Testis (tissue), 3 donors: ENCODE measurements around the gene ARRB2. TPM values are rescaled to one million over a fixed set of nuclear protein-coding genes. Genes with fewer than 3 reads are reported as not detected.

Experiments
- DNase-seq: peaks from one replicate; pipeline ENCODE4 v3.0.0-alpha.2; 2019
- H3K27ac ChIP-seq, 2 donors: fragments of 200-600 bp; sonication (generic); one replicate each; pipeline ENCODE4 v1.5.1; 2019
- H3K27me3 ChIP-seq: fragments of 200-600 bp; sonication (generic); one replicate; pipeline ENCODE4 v1.5.1; 2019
- H3K36me3 ChIP-seq: fragments of 200-600 bp; sonication (generic); one replicate; pipeline ENCODE4 v1.5.1; 2017; ENCODE audit warnings: low read depth; ENCODE audit errors: missing control alignments
- H3K4me1 ChIP-seq: fragments of 200-600 bp; sonication (generic); one replicate; pipeline ENCODE4 v1.5.1; 2019
- H3K4me3 ChIP-seq, 2 donors: fragments of 200-600 bp; sonication (generic); one replicate each; pipeline ENCODE4 v1.5.1; 2017 to 2019
- H3K9me3 ChIP-seq: fragments of 200-600 bp; sonication (generic); one replicate; pipeline ENCODE4 v1.5.1; 2017
- POLR2A ChIP-seq: fragments of 450-650 bp; IDR thresholded peaks from one replicate; pipeline ENCODE4 v1.6.1; 2017; ENCODE audit warnings: antibody characterized with exemption, mild to moderate bottlenecking, moderate library complexity
- WGBS, 2 donors: methylation state at CpG; one replicate each; pipeline ENCODE4 v1.1.5; 2018; 5-methylcytosine and 5-hydroxymethylcytosine counted together
- intact Hi-C: fragments of 100-400 bp; cut with DNase I; formaldehyde crosslinking; loops from one replicate; pipeline ENCODE4 v1.15.1; 2023; ENCODE audit warnings: low total_unique reads
- polyA plus RNA-seq: library from polyadenylated mRNA; stranded (reverse); fragments of 350-450 nt; fragmentation: Illumina TruSeq; extraction: RNeasy Lipid Tissue Mini Kit (QIAGEN cat#74804); gene quantifications from one replicate; pipeline ENCODE4 v1.2.3, GENCODE V29; 2014; ENCODE audit warnings: low read depth, low replicate concordance; ENCODE audit not compliant: insufficient read depth
- total RNA-seq, 2 donors: library from RNA; depleted of rRNA; stranded (reverse); fragments of >200 nt; gene quantifications; one replicate each; pipeline ENCODE4 v1.2.3, GENCODE V29; 2016
- TF ChIP-seq, protein P1 (sequence below), 3 experiments: fragments of 450-650 bp in 2 of 3; fragments of 200-600 bp in 1 of 3; sonication (generic) in 1 of 3; IDR thresholded peaks; one replicate each; pipeline ENCODE4 v1.5.1; 2016 to 2019; ENCODE audit warnings: antibody characterized with exemption in 3 of 3, mild to moderate bottlenecking in 2 of 3, moderate library complexity in 1 of 3

Gene ARRB2
- total and polyA plus RNA-seq, 3 donors from 2014 or later, result 13.5 to 23.0 (median 19.5) TPM

DNA sequence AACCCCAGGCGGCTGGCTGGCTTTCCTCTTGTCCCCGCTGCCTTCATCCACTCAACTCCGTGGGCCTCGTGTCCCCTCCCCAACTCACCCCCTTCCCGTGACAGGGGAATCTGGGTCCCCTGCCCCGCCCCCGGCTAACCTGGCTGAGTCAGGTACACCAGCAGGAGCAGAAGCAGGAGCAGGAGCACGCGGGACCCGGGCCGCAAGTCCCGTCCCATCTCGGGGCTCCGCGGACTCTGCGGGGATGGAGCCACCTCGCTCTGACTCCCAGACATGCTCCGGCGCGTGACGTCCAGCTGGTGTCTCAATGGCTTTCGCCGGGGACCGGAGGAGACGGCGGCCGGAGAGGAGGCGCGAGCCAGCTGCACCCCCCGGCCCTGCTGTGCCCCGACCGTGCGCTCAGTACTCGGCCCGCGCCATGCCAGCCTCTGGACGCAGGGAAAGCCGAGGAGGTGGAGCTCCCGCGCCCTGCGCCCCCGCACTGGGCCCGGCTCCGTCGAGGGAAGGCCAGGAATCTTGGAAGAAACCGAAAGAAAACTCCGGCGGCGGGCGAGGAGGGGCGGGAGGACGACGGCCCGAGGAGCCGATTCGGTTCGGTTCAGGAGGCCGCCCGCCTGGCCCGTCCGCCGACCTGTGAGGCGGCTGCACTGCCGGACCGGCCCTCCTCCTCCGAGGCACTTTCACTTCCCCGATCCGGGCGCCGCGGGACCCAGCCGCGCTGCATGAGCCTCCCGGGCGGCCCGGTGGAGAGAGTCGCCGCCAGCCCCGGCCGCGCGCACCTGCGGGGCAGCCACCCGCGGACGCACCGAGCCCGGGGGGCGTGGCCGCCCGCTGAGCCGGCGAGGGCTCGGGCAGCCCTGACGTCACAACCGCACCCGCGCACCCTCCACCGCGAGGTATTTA, 28.9 kb downstream of the ARRB2 start, which contains the start of the genes CXCL16 and ZMYND15:
TSS of gene CXCL16 (minus strand) at position 807 of the 903 bp plus-strand sequence. CDS start at position 218, 589 bp downstream.
TSS of gene ZMYND15 (plus strand) at position 712 of the 903 bp plus-strand sequence. CDS start 716 bp downstream, outside the sequence.
- Histone ChIP-seq H3K4me3 (peak within 1 kb of the TSS; percentile 74 to 81), H3K4me1 (no peaks in the 10 kb centered on the region), H3K27me3 (no peaks in the 10 kb centered on the region), H3K36me3 (no peaks in the 10 kb centered on the region), H3K9me3 (no peaks in the 10 kb centered on the region), H3K27ac (peak within 1 kb of the TSS; percentile 60 to 61)
- 1 to 3% methylated on average over 6 to 64 of the region's 100 CpGs for WGBS, 2 donors
- peak; percentile 60 for DNase-seq
- TF ChIP-seq, protein P1, sequence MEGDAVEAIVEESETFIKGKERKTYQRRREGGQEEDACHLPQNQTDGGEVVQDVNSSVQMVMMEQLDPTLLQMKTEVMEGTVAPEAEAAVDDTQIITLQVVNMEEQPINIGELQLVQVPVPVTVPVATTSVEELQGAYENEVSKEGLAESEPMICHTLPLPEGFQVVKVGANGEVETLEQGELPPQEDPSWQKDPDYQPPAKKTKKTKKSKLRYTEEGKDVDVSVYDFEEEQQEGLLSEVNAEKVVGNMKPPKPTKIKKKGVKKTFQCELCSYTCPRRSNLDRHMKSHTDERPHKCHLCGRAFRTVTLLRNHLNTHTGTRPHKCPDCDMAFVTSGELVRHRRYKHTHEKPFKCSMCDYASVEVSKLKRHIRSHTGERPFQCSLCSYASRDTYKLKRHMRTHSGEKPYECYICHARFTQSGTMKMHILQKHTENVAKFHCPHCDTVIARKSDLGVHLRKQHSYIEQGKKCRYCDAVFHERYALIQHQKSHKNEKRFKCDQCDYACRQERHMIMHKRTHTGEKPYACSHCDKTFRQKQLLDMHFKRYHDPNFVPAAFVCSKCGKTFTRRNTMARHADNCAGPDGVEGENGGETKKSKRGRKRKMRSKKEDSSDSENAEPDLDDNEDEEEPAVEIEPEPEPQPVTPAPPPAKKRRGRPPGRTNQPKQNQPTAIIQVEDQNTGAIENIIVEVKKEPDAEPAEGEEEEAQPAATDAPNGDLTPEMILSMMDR (IDR thresholded peaks at IDR 0.05), result no peak
- no peak for TF ChIP-seq POLR2A
- intact Hi-C loops, result loop anchor here (10.0 kb wide), 1 partner anchor 145 kb away; no protein-coding TSS in a partner anchor

- H3K36me3 ChIP-seq, result no peaks in the 10 kb centered on the region
- peak overlapping the region; percentile 74 to 81 for H3K4me3 ChIP-seq
- intact Hi-C loops, result no loop called here
- peak overlapping the region in 1 of 2 donors; percentile 60 for H3K27ac ChIP-seq
- H3K27me3 ChIP-seq, result no peaks in the 10 kb centered on the region
- TF ChIP-seq, protein P1 (IDR thresholded peaks at IDR 0.05), result no peak
- no peak for TF ChIP-seq POLR2A
- DNase-seq, result no peak
- 9% methylated on average over 4 to 13 of the region's 13 CpGs for WGBS, 2 donors
- no peaks in the 10 kb centered on the region for H3K9me3 ChIP-seq
- no peaks in the 10 kb centered on the region for H3K4me1 ChIP-seq
Measured at GRCh38 chr17:4740025-4740351, 29.6 kb downstream of the ARRB2 start.

- Histone ChIP-seq H3K27ac (no peak overlapping the region), H3K4me1 (no peaks in the 10 kb centered on the region), H3K36me3 (no peaks in the 10 kb centered on the region), H3K27me3 (no peaks in the 10 kb centered on the region), H3K9me3 (no peaks in the 10 kb centered on the region), H3K4me3 (peak overlapping the region in 1 of 2 donors; percentile 74)
- TF ChIP-seq POLR2A, result no peak
- TF ChIP-seq, protein P1 (IDR thresholded peaks at IDR 0.05), result no peak
- WGBS, 2 donors, result 82 to 83% methylated on average over 6 to 8 of the region's 8 CpGs
- intact Hi-C loops, result no loop called here
- no peak for DNase-seq
Measured at GRCh38 chr17:4740584-4740983, 30.2 kb downstream of the ARRB2 start.

DNA sequence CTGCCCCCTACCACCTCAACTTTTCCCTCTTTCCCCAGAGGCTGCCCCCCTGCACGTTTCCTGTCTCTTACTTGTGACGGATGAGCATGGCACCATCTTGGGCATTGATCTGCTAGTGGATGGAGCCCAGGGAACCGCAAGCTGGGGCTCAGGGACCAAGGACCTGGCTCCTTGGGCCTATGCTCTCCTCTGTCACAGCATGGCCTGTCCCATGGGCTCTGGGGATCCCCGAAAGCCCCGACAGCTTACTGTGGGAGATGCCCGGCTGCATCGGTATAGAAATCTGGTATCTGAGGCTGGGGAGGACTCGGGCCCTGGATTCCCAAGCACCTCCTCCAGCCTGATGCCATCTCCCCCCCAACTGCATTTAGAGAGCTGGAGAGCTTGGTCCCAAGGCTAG, 31.1 kb downstream of the ARRB2 start:
- Histone ChIP-seq H3K4me3 (no peak overlapping the region), H3K9me3 (no peaks in the 10 kb centered on the region), H3K27ac (no peak overlapping the region), H3K4me1 (no peaks in the 10 kb centered on the region), H3K27me3 (no peaks in the 10 kb centered on the region), H3K36me3 (no peaks in the 10 kb centered on the region)
- no peak for DNase-seq
- 87 to 97% methylated on average over 8 of the region's 8 CpGs for WGBS, 2 donors
- intact Hi-C loops, result no loop called here
- TF ChIP-seq POLR2A, result no peak
- TF ChIP-seq, protein P1 (IDR thresholded peaks at IDR 0.05), result no peak
